GM12865 (cell line): Measurements from ENCODE around the gene PEX11G.

Source experiments
- DNase-seq: peaks from one replicate; pipeline ENCODE4 v3.0.0; 2010; ENCODE audit warnings: low read depth
- H3K4me3 ChIP-seq: 2 replicates; pipeline ENCODE4 v1.5.1; 2011; ENCODE audit warnings: mild to moderate bottlenecking, low read depth, low read length, control low read depth
- CTCF ChIP-seq: IDR thresholded peaks from 2 replicates; pipeline ENCODE4 v1.5.1; 2011; ENCODE audit warnings: low read length, control low read depth, low read depth, inconsistent platforms; ENCODE audit not compliant: insufficient read depth; ENCODE audit errors: missing control alignments

Gene PEX11G

GRCh38 chr19:7478843-7479227, 10.0 kb downstream of the PEX11G start:
- no peak overlapping the region for H3K4me3 ChIP-seq
- no peak for DNase-seq
- TF ChIP-seq CTCF, result no peak

GRCh38 chr19:7478173-7478842, 10.5 kb downstream of the PEX11G start:
- DNase-seq, result no peak
- no peak overlapping the region for H3K4me3 ChIP-seq
- no peak for TF ChIP-seq CTCF

GRCh38 chr19:7477758-7478157, 11.1 kb downstream of the PEX11G start:
- no peak for TF ChIP-seq CTCF
- no peak overlapping the region for H3K4me3 ChIP-seq
- no peak for DNase-seq

- no peak for DNase-seq
- no peak overlapping the region for H3K4me3 ChIP-seq
- TF ChIP-seq CTCF, result no peak
These were observed 11.9 kb downstream of the PEX11G start for GRCh38 chr19:7476777-7477494.

- TF ChIP-seq CTCF, result no peak
- no peak overlapping the region for H3K4me3 ChIP-seq
- DNase-seq, result no peak
These were observed 12.6 kb downstream of the PEX11G start for GRCh38 chr19:7476241-7476640.

- no peak overlapping the region for H3K4me3 ChIP-seq
- no peak for DNase-seq
- no peak for TF ChIP-seq CTCF
These were observed 13.2 kb downstream of the PEX11G start for GRCh38 chr19:7475665-7476064.
